GM18909 (cell line): ENCODE measurements around the gene M6PR.
A peak's percentile ranks its signal among the peaks of the same experiment; 100 is the strongest.
"Not testable (repeated sequence)": the region's sequence is repeated elsewhere in the genome, so short reads cannot be mapped to it uniquely, and the experiment has no call there.

ENCODE experiments used
- ATAC-seq: cut with Tn5 transposase; IDR thresholded peaks from one replicate; pipeline ENCODE4 v1.9.1; 2021; ENCODE audit warnings: mild to moderate bottlenecking; ENCODE audit not compliant: unreplicated experiment, poor library complexity

The M6PR gene

DNA sequence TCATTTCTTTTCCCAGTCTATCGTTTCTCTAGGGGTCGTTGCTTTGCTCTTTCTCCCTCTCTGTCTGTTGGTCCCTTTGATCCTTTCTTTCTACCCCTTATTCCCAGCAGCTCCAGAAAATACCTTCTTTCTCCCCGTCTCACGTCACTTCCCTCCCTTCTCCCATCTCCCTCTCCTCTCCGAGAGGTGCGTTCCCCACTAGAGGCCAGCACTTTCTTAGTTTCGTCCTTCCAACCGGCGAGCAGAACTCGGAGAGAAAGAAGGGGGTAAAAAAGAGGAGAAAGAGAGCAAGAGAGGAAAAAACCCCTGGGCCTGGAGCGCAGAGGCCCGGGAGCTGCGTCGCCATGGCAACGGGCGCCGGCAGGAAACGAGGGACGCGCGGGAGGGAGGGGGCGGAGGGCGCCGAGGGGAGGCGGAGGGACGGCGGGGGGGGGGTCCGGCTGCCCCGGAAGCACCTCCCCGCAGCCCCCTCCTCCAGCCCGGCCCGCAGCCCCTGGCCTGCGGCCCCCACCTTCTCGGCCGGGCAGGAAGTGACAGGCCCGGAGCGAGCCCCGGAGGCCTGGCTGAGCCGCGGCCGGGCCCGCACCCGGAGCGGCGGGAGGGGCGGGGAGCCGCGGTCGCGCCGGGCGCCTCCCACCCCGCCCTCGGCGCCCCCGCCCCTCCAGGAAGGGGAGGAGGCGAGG lies 35.3 kb downstream of the M6PR start, which contains the start of gene PHC1:
Gene PHC1, plus strand, starts transcription at position 477 of the 683 bp plus-strand sequence. CDS start 3,169 bp downstream, outside the sequence.
- ATAC-seq: peak; percentile 67

DNA sequence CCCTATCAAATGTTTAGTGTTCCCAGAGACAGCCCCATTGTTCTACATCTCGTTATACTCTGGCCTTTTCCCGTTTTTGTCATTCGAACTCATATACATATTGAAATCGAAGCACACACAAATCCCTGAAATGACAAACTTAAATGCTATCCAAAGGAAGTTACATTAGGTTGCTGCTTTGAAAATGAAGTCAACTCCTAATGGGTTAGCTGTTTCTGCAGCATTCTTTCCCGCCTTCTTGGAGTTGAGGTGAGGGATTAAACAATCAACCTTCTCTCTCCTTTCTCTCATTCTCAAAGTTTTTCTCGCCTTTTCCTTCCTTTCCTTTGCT lies 35.8 kb downstream of the M6PR start:
- no peak for ATAC-seq

DNA sequence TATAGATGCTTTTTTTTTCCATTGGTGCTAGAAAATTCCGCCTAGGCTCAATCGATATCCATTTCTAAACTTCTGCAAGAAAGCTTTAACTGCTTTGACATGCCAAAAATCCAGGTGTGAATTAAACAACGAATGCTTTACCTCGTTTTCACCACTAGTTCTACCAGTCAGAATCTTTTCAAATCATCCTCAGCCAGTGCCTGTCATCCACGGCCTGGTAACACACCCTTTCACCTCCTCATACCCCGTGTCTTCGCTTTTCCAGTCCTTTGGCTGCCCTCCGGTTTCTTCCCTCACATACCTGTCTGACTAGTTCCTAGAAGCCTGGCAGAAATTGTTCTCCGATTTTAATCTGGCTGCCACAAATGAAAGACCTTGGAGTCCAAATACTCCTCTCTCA lies 36.5 kb downstream of the M6PR start:
- no peak for ATAC-seq

DNA sequence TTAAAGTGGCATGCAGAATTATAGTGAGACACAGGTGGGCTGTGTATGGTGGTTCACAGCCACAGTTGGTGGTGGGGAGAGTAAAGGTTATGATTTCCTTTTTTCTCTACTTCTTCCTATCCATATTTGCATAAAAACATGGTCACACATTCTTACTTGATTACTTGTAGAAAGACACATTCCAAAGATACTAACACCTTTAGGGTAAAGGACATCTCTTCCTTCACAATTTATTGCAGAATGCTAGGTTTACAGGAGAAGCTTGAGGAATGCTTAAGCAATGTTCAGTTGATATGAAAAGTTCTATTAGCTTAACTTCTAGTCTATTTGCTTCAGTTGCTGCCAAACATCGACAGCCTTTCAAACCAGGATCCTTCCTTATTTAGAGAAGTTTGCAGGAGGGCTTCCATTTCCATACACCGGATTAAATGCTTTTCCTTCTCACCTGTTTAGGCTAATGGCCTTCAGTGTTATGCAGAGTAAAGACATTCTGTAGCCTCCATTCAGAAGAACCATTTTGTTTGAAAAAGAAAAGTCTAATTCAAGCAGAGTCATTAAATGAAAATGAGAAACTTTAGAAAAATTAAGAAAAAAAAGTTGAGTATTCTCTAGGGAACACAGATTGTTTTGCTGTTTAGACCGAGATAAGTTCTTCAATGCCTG lies 37.7 kb downstream of the M6PR start:
- ATAC-seq: no peak

DNA sequence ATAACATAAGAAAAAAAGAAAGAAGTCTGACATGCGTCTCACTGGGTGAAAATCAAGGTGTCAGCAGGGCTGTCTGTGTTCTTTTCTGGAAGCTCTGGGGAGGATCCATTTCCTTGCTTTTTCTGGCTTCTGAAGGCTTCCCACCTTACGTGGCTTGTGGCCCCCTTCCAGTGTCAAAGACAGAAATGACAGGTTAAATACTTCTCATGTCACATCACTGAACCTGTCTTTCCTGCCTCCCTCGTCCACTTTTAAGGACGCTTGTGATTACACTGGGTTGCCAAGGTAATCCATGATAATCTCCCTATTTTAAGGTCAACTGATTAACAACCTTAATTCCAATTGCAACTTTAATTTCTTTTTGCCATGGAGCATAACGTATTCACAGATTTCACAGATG lies 39.7 kb downstream of the M6PR start:
- ATAC-seq: no peak

DNA sequence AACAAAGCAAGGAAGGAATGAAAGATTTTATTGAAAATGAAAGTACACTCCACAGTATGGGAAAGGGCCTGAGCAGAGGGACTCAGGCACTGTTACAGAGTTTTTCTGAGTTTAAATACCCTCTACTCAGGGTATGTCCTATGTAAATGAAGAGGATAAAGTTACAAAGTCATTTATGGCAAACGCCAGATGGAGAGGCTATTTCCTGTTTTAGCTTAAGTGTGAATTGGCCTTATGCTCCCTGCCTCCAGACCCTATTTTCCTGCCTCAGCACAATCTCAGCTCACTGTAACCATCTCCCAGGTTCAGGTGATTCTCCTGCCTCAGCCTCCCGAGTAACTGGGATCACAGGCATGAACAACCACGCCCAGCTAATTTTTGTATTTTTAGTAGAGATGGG lies 41.9 kb downstream of the M6PR start:
- ATAC-seq: no peak

DNA sequence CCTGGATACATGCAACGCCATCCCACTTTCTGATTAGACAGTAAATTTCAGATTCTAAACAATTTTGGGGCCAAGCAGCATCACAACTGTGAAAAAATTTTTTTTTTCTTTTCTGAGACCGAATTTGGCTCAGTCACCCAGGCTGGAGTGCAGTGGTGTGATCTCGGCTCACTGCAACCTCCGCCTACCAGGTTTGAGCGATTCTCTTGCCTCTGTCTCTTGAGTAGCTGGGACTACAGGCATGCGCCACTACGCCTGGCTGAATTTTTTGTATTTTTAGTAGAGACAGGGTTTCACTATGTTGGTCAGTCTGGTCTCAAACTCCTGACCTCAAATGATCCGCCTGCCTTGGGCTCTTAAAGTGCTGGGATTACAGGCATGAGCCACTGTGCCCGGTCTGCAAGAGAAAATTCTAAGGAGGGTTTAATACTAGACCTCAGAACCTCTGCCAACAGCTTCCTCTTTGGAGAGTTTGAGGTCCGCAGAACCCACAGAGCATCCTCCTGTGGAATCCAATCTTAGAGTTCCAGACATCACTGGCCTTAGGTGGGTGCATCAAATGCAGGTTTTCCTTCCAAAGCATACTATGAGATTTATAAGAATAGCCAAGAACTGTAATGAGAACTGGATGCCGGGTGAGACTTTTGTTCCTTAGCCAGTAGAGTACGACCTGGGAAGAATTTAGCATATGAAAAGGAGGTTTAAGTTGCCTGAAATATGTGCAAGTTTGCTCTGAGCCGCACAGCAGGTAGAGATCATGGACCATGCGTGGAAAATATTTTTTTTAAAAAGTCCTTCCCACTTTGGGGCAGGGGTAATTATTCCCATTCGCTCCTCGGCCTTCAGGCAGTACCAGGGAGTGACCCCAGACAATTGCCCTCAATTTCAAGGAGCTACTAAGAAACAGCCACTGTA lies 42.9 kb downstream of the M6PR start:
- no peak for ATAC-seq

DNA sequence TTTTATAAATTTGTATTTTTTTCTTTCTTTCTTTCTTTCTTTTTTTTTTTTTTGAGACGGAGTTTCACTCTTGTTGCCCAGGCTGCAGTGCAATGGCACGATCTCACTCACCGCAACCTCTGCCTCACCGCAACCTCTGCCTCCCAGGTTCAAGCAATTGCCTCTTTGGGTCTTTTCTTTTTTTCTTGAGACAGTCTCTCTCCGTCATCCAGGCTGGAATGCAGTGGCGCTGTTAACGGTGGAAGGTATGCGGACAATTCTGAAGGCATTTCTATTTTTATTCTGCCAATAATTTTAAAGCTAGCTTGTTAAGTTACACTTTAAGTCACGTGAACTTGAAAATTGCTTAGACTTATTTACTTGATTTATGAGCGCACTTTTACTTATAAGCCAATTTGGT lies 43.9 kb downstream of the M6PR start:
- ATAC-seq: no peak

DNA sequence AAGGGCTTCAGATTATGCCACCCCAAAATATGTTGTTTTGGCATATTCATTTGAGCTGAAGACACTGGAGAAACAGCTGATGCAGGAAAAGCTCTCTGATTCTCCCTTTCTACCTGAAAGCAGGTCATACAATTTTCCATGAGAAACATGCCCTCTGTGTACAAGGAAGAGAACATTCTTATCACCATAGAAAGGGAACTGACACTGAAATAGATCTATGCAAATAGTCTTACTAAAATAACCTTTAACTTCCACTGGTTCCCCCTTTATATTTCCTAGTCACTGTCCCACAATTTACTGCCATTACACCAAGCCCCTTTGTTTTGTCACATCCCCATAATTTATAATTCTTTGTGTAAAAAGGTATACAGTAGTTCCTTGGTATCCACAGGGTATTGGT lies 44.8 kb downstream of the M6PR start:
- ATAC-seq: no peak

DNA sequence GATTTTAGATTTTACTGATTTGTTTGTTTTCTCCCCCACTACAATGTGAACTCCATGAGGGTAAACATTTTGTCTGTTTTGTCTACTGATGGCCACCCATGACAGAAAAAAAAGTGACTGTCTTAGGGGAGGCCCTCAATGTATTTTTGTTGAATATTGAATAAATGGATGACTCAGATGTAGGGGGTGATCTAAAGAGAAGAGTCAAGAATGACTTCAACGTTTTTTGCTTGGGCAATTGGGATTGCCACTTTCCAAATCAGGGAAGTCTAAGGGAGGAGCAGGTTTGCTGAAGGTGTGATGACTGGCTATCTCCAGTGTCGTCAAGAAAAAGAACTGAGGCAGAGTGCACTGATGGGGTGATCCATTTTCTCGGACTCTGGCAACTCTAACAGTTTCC lies 45.8 kb downstream of the M6PR start:
- no peak for ATAC-seq

DNA sequence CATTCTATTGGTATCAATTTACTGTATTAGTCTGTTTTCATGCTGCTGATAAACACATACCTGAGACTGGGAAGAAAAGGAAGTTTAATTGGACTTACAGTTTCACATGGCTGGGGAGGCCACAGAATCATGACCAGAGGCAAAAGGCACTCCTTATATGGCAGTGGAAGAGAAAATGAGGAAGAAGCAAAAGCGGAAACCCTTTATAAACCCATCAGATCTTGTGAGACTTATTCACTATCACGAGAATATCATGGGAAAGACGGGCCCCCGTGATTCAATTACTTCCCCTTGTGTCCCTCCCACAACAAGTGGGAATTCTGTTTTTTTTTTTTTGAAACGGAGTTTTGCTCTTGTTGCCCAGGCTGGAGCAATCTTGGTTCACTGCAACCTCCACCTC lies 46.7 kb downstream of the M6PR start:
- ATAC-seq: not testable (repeated sequence)

DNA sequence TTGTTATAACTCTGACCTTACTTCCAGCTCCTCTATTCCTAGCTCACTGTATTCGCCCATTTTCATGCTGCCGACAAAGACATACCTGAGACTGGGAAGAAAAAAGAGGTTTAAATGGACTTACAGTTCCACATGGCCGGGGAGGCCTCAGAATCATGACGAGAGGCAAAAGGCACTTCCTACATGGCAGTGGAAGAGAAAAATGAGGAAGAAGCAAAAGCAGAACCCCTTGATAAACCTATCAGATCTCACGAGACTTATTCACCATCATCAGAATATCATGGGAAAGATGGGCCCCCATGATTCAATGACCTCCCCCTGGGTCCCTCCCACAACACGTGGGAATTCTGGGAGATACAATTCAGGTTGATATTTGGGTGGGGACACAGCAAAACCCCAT lies 49.6 kb downstream of the M6PR start:
- no peak for ATAC-seq

DNA sequence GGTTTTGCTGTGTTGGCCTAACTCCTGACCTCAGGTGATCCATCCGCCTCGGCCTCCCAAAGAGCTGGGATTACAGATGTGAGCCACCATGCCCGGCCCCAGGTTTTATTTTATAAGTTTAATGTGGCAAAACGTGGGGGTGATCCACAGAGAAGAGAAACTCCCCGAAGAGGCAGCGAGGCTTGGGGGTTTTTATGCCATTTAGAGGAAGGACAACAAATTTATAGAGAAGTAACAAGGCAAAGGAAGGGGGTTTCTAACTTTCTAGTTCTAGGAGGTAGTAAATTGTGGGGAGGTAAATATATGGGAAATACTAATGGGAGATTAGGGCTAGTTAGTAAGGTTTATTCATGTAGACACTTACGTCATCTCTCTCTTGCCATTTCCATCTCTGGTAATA lies 52.4 kb downstream of the M6PR start:
- no peak for ATAC-seq

DNA sequence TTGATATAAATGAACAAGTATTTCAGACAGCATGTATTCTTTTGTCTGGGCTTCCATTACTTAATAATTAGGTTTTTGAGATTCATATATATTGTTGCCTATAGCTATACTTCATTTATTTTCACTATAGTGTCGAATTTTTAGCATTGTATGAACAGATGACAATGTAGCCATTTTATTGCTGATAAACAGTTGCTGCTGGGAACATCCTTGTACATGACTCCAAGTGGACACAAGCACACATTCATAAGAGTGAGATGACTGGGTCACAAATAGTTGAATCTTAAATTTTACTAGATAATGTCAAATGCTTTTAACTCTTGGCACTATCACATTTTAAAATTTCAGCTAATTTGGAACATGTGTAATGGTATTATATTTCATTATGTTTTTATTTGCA lies 54.5 kb downstream of the M6PR start:
- no peak for ATAC-seq

DNA sequence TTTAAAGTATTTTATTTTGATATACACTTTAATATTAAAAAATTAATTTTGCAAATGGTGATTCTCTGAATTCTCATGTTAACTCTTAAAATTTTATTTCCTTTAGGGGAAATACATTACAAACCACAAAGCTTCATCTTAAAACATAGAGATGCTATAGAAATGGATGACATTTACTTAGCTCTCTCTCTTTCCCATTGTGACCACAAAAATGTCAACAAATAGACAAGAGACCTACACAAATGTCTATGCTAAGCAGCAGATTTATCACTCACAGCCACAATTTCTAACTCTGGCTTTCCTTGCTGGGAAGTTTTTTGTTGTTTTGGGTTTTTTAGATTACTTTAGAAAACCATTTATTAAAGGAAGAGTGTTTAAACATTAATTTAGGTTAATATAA lies 55.1 kb downstream of the M6PR start:
- no peak for ATAC-seq

DNA sequence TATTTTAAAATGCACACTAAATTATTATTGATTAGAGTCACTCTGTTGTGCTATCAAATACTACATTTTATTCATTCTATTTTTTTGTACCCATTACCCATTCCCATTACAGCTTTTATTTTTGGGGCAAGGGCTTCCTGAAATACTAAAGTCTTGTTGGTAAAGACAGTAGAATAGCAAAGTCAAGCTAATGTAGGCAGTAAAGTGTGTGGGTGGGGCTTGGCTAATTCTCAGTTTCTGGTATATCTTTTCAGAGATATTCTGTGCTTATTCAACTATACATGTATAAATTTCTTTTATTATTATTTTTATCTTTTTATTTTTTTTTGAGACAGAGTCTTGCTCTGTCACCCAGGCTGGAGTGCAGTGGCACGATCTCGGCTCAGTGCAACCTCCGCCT lies 57.5 kb downstream of the M6PR start:
- no peak for ATAC-seq
